OCI-LY3 (cell line): ENCODE data around the gene SPOP.

Experiments used
- CTCF ChIP-seq: fragments of 200-600, 300-600 bp; sonication (generic); IDR thresholded peaks from 2 replicates; pipeline ENCODE4 v1.5.1; 2014; ENCODE audit warnings: antibody characterized with exemption, low read length, low read depth
- EZH2phosphoT487 ChIP-seq: fragments of 200-600 bp; shearing (Covaris generic); IDR thresholded peaks from 2 replicates; pipeline ENCODE4 v1.6.1; 2018; ENCODE audit warnings: antibody characterized with exemption, mixed run types, low read depth

- peak; percentile 95 for TF ChIP-seq CTCF
- TF ChIP-seq EZH2phosphoT487 = no peak
Observed at GRCh38 chr17:49694847-49695697, 17.2 kb upstream of the SPOP start.
